Neural crest cell (in vitro differentiated cells): ENCODE results near the gene TXNDC5. TPM values are rescaled to one million over a fixed set of nuclear protein-coding genes. Genes with fewer than 3 reads are reported as not detected.
"Not testable (repeated sequence)": the region's sequence is repeated elsewhere in the genome, so short reads cannot be mapped to it uniquely, and the experiment has no call there.

ENCODE experiments used
- DNase-seq: peaks from one replicate; pipeline ENCODE4 v3.0.0; 2021; ENCODE audit warnings: low read depth, mixed read lengths, low spot score
- H3K27ac Mint-ChIP-seq: one replicate; pipeline ENCODE4 v1.8.0; 2021; ENCODE audit warnings: mild to moderate bottlenecking, mixed read lengths; ENCODE audit not compliant: unreplicated experiment
- H3K27me3 Mint-ChIP-seq: 2 replicates; pipeline ENCODE4 v1.8.0; 2021; ENCODE audit warnings: low read depth, mild to moderate bottlenecking, mixed read lengths
- H3K36me3 Mint-ChIP-seq: 2 replicates; pipeline ENCODE4 v1.8.0; 2021; ENCODE audit warnings: low read depth, mild to moderate bottlenecking, mixed read lengths
- H3K4me1 Mint-ChIP-seq: 2 replicates; pipeline ENCODE4 v1.8.0; 2021; ENCODE audit warnings: mixed read lengths
- H3K4me3 Mint-ChIP-seq: one replicate; pipeline ENCODE4 v1.8.0; 2021; ENCODE audit warnings: mild to moderate bottlenecking, mixed read lengths
- H3K9me3 Mint-ChIP-seq: 2 replicates; pipeline ENCODE4 v1.8.0; 2021; ENCODE audit warnings: mixed read lengths
- total RNA-seq: library from RNA; stranded (reverse); gene quantifications from 2 replicates; pipeline ENCODE4 v1.2.1, GENCODE V29; 2021
- TF ChIP-seq, protein P1 (sequence below): fragments of 200-600 bp; sonication (generic); conservative IDR thresholded peaks from 2 replicates; pipeline ENCODE4 v1.5.0; 2021; ENCODE audit warnings: antibody characterized with exemption, mild to moderate bottlenecking

TXNDC5 gene
- total RNA-seq, 1 donor from 2014 or later, result 104 TPM

DNA sequence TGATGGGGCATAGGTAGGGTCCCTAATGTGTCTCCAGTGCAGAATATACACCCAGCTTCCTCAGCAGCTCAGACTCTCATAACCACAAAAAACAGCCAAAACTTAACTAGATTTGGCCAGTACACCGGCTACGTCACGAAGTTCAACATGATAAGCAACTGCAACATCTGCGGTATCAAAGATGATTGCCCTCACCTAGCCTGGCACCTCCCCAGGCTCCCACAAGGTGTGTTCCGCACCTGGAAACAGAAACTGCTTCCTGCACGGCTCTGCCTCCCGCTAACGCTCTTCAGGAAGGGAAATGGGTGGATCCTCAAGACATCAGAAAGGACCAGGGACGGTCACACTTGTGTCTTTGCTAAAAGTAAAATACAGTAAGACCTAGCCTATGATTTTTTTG is 9.5 kb downstream of the TXNDC5 start:
- peaks cover 16% of the 10 kb centered on the region for H3K36me3 Mint-ChIP-seq
- H3K27me3 Mint-ChIP-seq, result no peaks in the 10 kb centered on the region

DNA sequence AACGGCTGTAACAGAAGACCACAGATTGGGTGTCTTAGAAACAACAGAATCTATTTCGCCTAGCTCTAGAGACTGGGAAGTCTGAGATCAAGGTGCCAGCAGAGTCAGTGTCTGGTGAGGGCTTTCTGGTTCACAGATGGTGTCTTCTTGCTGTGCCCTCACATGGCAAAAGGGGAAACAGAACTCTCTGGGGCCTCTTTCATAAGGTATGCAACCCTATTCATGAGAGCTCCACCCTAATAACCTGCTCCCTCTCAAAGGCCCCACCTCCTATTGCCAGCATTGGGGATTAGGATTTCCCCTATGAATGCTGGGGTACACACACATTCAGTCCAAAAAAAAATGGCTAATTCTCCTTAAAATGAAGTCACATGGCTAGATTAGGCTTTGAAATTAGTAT is 10.0 kb downstream of the TXNDC5 start:
- H3K4me1 Mint-ChIP-seq, result no peaks in the 10 kb centered on the region
- H3K27me3 Mint-ChIP-seq, result no peaks in the 10 kb centered on the region
- no peaks in the 10 kb centered on the region for H3K9me3 Mint-ChIP-seq
- no peak overlapping the region for H3K27ac Mint-ChIP-seq
- H3K4me3 Mint-ChIP-seq, result no peak overlapping the region
- TF ChIP-seq, protein P1, sequence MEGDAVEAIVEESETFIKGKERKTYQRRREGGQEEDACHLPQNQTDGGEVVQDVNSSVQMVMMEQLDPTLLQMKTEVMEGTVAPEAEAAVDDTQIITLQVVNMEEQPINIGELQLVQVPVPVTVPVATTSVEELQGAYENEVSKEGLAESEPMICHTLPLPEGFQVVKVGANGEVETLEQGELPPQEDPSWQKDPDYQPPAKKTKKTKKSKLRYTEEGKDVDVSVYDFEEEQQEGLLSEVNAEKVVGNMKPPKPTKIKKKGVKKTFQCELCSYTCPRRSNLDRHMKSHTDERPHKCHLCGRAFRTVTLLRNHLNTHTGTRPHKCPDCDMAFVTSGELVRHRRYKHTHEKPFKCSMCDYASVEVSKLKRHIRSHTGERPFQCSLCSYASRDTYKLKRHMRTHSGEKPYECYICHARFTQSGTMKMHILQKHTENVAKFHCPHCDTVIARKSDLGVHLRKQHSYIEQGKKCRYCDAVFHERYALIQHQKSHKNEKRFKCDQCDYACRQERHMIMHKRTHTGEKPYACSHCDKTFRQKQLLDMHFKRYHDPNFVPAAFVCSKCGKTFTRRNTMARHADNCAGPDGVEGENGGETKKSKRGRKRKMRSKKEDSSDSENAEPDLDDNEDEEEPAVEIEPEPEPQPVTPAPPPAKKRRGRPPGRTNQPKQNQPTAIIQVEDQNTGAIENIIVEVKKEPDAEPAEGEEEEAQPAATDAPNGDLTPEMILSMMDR, result no peak
- H3K36me3 Mint-ChIP-seq, result peaks cover 20% of the 10 kb centered on the region
- DNase-seq, result no peak

More for the DNA sequence above, 9.5 kb downstream of the TXNDC5 start:
- Mint-ChIP-seq H3K4me3 (no peak overlapping the region), H3K4me1 (no peaks in the 10 kb centered on the region), H3K9me3 (no peaks in the 10 kb centered on the region), H3K27ac (no peak overlapping the region)
- TF ChIP-seq, protein P1, result no peak
- no peak for DNase-seq

DNA sequence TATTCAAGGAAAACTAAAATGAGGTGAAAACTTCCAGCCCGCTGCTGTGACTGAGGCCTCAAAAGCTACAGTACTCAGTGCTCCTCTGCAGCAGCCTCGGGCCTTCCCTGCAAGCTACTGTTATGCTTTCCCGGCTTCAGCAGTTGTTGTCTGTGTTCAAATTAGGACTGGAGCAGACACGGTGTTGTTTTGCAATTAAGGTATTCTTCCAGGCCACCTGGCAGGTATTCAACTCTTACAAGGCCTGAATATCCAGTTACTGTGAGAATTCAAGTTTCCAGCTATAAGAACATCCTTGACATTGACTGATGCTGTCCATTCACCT is 10.7 kb downstream of the TXNDC5 start:
- Mint-ChIP-seq H3K27me3 (no peaks in the 10 kb centered on the region), H3K27ac (no peak overlapping the region), H3K36me3 (peaks cover 16% of the 10 kb centered on the region), H3K4me3 (no peak overlapping the region), H3K4me1 (no peaks in the 10 kb centered on the region), H3K9me3 (no peaks in the 10 kb centered on the region)
- TF ChIP-seq, protein P1, result no peak
- no peak for DNase-seq

DNA sequence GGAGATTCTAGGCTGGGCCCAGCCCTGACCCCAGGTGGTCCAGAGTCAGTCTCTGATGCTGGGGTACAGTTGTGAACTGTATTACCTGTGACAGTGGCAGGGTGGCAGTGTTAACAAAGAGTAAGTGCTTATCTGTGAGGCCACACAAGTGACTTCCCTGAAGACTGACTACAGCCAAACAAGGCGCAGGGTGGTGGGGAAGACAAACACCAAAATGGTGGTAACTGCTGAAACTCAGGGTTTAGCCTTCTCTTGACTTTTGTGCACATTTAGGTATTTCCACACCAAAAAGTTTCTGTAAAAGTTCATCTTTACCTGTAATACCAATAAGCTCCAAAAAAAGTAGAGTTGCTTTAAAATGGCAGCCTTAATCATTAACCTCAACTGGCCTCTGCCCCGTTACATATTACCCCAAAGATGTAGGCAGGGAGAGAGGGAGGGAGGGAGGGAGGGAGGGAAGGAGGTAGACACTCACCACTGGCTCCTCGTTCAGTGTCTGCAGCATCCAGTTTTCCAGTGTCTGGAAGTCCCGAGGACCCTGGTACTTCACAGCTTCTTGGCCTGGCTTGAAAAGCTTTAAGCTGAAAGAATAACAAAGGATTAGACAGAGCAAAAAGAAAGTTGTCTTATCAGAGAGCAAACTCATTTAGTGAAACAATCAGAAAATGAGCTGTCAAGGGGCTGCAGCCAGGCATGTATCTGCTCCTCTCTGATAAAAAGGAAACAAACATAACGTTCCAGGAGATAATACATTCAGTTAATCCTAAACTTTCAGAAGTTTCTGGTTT is 11.3 kb downstream of the TXNDC5 start:
- Mint-ChIP-seq H3K27ac (no peak overlapping the region), H3K4me1 (no peaks in the 10 kb centered on the region), H3K9me3 (no peaks in the 10 kb centered on the region), H3K27me3 (no peaks in the 10 kb centered on the region), H3K4me3 (no peak overlapping the region), H3K36me3 (peaks cover 19% of the 10 kb centered on the region)
- DNase-seq, result no peak
- TF ChIP-seq, protein P1, result no peak

DNA sequence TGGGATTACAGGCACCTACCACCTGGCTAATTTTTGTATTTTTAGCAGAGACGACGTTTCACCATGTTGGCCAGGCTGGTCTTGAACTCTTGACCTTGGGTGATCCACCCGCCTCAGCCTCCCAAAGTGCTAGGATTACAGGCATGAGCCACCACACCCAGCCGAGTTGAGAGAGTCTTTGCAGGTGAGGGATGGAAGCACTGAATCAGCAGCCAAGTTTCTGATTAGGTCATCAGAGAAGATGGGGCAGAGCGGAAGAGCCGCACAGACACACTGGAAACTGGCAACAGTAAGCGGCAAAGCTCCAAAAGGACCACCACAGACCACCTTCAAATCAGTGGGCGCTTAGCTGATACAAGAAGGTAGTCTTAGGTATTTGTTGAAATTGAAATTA is 12.4 kb downstream of the TXNDC5 start:
- H3K27ac Mint-ChIP-seq, H3K9me3 Mint-ChIP-seq, H3K27me3 Mint-ChIP-seq, H3K4me1 Mint-ChIP-seq, H3K4me3 Mint-ChIP-seq, DNase-seq: not testable (repeated sequence)
- H3K36me3 Mint-ChIP-seq, result peaks cover 26% of the 10 kb centered on the region

DNA sequence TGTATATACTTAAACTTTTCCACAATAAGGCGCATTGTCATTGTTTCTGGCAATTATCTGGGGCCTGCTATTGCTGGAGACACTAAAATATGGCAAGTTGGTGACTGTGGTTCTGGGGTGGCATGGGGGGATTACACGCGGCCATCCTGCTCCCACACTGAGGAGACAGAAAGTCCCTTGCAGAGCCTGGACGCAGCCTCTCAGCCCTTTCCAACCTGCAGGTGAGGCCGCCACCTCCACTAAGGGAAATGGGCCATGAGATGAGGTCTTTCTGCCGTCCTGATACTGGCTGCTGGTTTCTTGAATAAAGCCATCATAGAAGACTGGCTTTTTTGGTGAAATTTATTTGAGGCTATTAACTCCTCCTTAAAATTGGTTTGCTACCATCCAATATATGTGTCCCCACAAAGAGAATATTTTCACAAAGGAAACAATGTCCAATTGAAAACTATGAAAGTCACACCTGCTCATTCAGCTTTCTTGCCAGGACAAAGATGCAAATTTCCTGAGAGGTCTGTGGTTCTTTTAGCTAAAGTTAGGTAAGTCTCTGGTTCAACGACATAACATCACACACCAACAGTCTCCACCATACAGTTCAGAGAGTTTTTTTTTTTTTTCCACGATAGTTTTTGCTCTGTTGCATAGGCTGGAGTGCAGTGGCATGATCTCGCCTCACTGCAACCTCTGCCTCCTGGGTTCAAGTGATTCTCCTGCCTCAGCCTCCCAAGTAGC is 13.0 kb downstream of the TXNDC5 start:
- no peak overlapping the region for H3K4me3 Mint-ChIP-seq
- TF ChIP-seq, protein P1, result no peak
- H3K36me3 Mint-ChIP-seq, result peaks cover 27% of the 10 kb centered on the region
- H3K27ac Mint-ChIP-seq, result no peak overlapping the region
- no peaks in the 10 kb centered on the region for H3K27me3 Mint-ChIP-seq
- no peak for DNase-seq
- no peaks in the 10 kb centered on the region for H3K9me3 Mint-ChIP-seq
- no peaks in the 10 kb centered on the region for H3K4me1 Mint-ChIP-seq
